Testis (tissue), 3 donors: ENCODE measurements around the gene ESR2. TPM values are rescaled to one million over a fixed set of nuclear protein-coding genes. Genes with fewer than 3 reads are reported as not detected.

Source experiments
- DNase-seq: peaks from one replicate; pipeline ENCODE4 v3.0.0-alpha.2; 2019
- H3K27ac ChIP-seq, 2 donors: fragments of 200-600 bp; sonication (generic); one replicate each; pipeline ENCODE4 v1.5.1; 2019
- H3K27me3 ChIP-seq: fragments of 200-600 bp; sonication (generic); one replicate; pipeline ENCODE4 v1.5.1; 2019
- H3K36me3 ChIP-seq: fragments of 200-600 bp; sonication (generic); one replicate; pipeline ENCODE4 v1.5.1; 2017; ENCODE audit warnings: low read depth; ENCODE audit errors: missing control alignments
- H3K4me1 ChIP-seq: fragments of 200-600 bp; sonication (generic); one replicate; pipeline ENCODE4 v1.5.1; 2019
- H3K4me3 ChIP-seq, 2 donors: fragments of 200-600 bp; sonication (generic); one replicate each; pipeline ENCODE4 v1.5.1; 2017 to 2019
- H3K9me3 ChIP-seq: fragments of 200-600 bp; sonication (generic); one replicate; pipeline ENCODE4 v1.5.1; 2017
- POLR2A ChIP-seq: fragments of 450-650 bp; IDR thresholded peaks from one replicate; pipeline ENCODE4 v1.6.1; 2017; ENCODE audit warnings: antibody characterized with exemption, mild to moderate bottlenecking, moderate library complexity
- WGBS, 2 donors: methylation state at CpG; one replicate each; pipeline ENCODE4 v1.1.5; 2018; 5-methylcytosine and 5-hydroxymethylcytosine counted together
- intact Hi-C: fragments of 100-400 bp; cut with DNase I; formaldehyde crosslinking; loops from one replicate; pipeline ENCODE4 v1.15.1; 2023; ENCODE audit warnings: low total_unique reads
- polyA plus RNA-seq: library from polyadenylated mRNA; stranded (reverse); fragments of 350-450 nt; fragmentation: Illumina TruSeq; extraction: RNeasy Lipid Tissue Mini Kit (QIAGEN cat#74804); gene quantifications from one replicate; pipeline ENCODE4 v1.2.3, GENCODE V29; 2014; ENCODE audit warnings: low read depth, low replicate concordance; ENCODE audit not compliant: insufficient read depth
- total RNA-seq, 2 donors: library from RNA; depleted of rRNA; stranded (reverse); fragments of >200 nt; gene quantifications; one replicate each; pipeline ENCODE4 v1.2.3, GENCODE V29; 2016
- TF ChIP-seq, protein P1 (sequence below), 3 experiments: fragments of 450-650 bp in 2 of 3; fragments of 200-600 bp in 1 of 3; sonication (generic) in 1 of 3; IDR thresholded peaks; one replicate each; pipeline ENCODE4 v1.5.1; 2016 to 2019; ENCODE audit warnings: antibody characterized with exemption in 3 of 3, mild to moderate bottlenecking in 2 of 3, moderate library complexity in 1 of 3

ESR2 gene
- total and polyA plus RNA-seq, 3 donors from 2014 or later: 17.2 to 33.3 (median 19.8) TPM

DNA sequence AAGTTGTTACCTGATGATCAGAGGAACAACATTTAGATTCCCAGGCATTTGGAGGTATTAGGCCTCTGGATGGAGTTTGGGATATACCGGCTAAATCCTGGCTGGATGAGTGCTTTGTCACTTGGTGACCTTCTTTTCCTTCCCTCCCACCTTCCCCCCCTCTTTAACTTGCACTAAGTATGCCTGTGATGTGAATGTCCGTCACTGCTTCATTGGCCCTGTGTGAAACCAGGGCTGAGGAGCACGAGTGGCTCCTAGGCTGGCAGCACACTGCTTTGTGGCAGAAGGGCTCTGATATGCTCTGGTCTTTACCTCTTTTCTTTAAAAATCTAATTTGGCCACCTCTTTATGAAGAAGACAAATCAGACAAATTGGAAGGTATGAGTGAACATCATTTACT is 95.7 kb downstream of the ESR2 start:
- Histone ChIP-seq H3K9me3 (no peaks in the 10 kb centered on the region), H3K4me3 (no peak overlapping the region), H3K4me1 (peaks cover 56% of the 10 kb centered on the region), H3K36me3 (no peaks in the 10 kb centered on the region), H3K27ac (peak overlapping the region; percentile 83 to 85), H3K27me3 (no peaks in the 10 kb centered on the region)
- intact Hi-C loops: no loop called here
- no peak for DNase-seq
- WGBS, 2 donors: 50 to 58% methylated on average over 3 of the region's 3 CpGs
- TF ChIP-seq POLR2A: no peak
- TF ChIP-seq, protein P1, sequence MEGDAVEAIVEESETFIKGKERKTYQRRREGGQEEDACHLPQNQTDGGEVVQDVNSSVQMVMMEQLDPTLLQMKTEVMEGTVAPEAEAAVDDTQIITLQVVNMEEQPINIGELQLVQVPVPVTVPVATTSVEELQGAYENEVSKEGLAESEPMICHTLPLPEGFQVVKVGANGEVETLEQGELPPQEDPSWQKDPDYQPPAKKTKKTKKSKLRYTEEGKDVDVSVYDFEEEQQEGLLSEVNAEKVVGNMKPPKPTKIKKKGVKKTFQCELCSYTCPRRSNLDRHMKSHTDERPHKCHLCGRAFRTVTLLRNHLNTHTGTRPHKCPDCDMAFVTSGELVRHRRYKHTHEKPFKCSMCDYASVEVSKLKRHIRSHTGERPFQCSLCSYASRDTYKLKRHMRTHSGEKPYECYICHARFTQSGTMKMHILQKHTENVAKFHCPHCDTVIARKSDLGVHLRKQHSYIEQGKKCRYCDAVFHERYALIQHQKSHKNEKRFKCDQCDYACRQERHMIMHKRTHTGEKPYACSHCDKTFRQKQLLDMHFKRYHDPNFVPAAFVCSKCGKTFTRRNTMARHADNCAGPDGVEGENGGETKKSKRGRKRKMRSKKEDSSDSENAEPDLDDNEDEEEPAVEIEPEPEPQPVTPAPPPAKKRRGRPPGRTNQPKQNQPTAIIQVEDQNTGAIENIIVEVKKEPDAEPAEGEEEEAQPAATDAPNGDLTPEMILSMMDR (IDR thresholded peaks at IDR 0.05): no peak

DNA sequence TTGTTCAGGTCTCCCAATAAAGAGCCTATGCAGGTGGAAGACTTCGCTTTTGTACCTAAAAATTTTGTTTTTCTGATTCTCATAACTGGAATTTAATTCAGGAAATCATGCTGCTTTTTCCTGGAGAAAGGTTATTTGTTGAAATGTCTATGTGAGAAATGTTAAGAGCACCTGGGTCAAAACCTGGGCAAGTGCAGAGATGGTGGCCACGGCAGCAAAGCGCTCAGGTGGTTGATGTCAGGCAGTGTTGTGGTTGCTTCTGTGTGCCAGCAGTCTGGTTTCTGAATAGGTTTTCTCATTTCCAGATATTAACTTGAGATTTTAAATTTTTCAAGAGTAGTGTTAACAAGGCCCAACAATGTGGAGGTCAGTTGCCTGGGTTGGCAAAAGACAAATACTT is 96.2 kb downstream of the ESR2 start:
- DNase-seq: no peak
- WGBS, 2 donors: 56 to 75% methylated on average over 3 of the region's 3 CpGs
- Histone ChIP-seq H3K36me3 (no peaks in the 10 kb centered on the region), H3K27me3 (no peaks in the 10 kb centered on the region), H3K9me3 (no peaks in the 10 kb centered on the region), H3K4me3 (no peak overlapping the region), H3K27ac (peak overlapping the region; percentile 83 to 85), H3K4me1 (peaks cover 56% of the 10 kb centered on the region)
- TF ChIP-seq, protein P1 (IDR thresholded peaks at IDR 0.05): no peak
- TF ChIP-seq POLR2A: no peak
- intact Hi-C loops: no loop called here

DNA sequence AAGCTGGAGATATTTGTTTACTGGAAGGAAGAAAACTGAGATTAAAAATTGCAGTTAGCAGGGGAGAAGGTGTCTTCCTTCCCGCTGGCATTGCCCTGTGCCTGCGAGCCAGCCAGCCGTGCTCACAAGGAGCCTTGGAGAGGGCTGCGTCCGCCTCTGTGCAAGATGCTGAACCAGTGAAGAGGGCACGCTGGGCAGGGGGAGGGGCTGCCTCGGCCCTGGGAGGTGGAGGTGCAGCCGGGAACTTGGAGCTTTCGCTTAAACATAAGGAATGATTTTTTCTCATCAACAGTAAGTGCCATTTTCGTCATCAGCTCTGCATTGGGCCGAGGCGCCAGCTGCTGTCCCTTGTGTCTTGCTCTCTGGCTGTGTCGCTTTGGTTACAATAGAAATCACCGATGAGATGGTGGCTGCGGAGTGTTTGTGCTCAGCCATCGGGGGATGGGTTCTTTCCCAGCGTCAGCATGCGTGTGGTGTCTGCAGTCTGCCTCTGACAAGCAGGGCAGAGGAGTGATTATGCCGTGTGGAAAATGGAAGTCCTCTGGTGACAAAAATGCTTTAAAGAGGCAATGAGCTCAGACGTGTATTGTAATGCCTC is 97.3 kb downstream of the ESR2 start:
- Histone ChIP-seq H3K36me3 (no peaks in the 10 kb centered on the region), H3K4me1 (peaks cover 56% of the 10 kb centered on the region), H3K27me3 (no peaks in the 10 kb centered on the region), H3K4me3 (peak overlapping the region; percentile 37 to 38), H3K9me3 (no peaks in the 10 kb centered on the region), H3K27ac (peak overlapping the region; percentile 83 to 85)
- 16 to 33% methylated on average over 20 of the region's 20 CpGs for WGBS, 2 donors
- TF ChIP-seq POLR2A: no peak
- TF ChIP-seq, protein P1 (IDR thresholded peaks at IDR 0.05): no peak
- intact Hi-C loops: no loop called here
- DNase-seq: peak; percentile 85

DNA sequence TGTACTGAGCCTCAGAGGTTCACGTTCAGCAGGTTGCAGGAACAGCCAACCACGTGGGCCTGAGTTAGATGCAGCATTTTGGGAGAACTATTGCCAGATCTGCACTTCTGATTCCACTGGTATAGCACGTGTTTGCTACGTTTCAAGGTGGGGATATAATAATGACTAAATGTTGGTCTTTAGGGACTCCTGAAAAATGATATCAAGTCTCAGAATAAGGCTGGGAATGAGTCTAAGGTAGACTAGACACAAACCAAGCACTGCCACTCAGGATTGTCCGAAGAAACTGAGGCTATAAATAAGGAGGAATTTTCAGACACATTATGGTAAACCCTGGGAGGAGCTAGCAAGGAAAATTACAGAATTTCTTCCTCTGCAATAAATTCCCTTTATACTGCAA is 98.1 kb downstream of the ESR2 start:
- intact Hi-C loops: no loop called here
- Histone ChIP-seq H3K4me3 (no peak overlapping the region), H3K4me1 (peaks cover 48% of the 10 kb centered on the region), H3K27ac (peak overlapping the region; percentile 83 to 85), H3K36me3 (no peaks in the 10 kb centered on the region), H3K27me3 (no peaks in the 10 kb centered on the region), H3K9me3 (no peaks in the 10 kb centered on the region)
- no peak for DNase-seq
- TF ChIP-seq, protein P1 (IDR thresholded peaks at IDR 0.05): no peak
- no peak for TF ChIP-seq POLR2A
- WGBS, 2 donors: 36 to 57% methylated on average over 5 of the region's 5 CpGs

DNA sequence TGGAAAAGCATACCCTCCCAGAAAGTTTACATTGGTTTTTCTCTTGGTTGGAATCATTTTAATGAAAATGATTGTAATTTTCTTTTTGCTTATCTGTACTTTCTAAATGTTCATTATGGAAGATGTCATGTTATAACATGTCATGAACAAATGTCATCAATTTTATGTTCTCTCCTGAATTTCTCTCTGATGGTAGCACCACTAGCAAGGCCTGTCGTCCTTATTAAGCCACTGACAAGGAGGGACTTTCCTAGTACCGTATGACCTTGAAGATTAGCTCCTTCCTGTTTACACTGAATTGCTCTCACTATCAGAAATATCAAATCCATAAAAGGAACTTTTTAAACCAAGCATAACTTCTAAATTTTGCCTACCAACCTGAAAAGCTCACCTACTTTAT is 99.0 kb downstream of the ESR2 start:
- Histone ChIP-seq H3K27me3 (no peaks in the 10 kb centered on the region), H3K27ac (peak overlapping the region; percentile 83 to 85), H3K4me1 (peaks cover 40% of the 10 kb centered on the region), H3K4me3 (no peak overlapping the region), H3K36me3 (no peaks in the 10 kb centered on the region), H3K9me3 (no peaks in the 10 kb centered on the region)
- WGBS, 2 donors: 21 to 35% methylated on average over 2 of the region's 2 CpGs
- intact Hi-C loops: no loop called here
- DNase-seq: no peak
- TF ChIP-seq, protein P1 (IDR thresholded peaks at IDR 0.05): no peak
- TF ChIP-seq POLR2A: no peak
